Daoy (cell line): Measurements from ENCODE around the gene PEX12. TPM values are rescaled to one million over a fixed set of nuclear protein-coding genes. Genes with fewer than 3 reads are reported as not detected.
"Not testable (repeated sequence)": the region's sequence is repeated elsewhere in the genome, so short reads cannot be mapped to it uniquely, and the experiment has no call there.

ENCODE experiments used
- DNase-seq: peaks from one replicate; pipeline ENCODE4 v3.0.0-alpha.2; 2015; ENCODE audit warnings: low read depth
- total RNA-seq: library from RNA; depleted of rRNA; stranded (reverse); fragments of >200 nt; shearing (Covaris generic); gene quantifications from 2 replicates; pipeline ENCODE4 v1.2.3, GENCODE V29; 2014; rRNA removed

The PEX12 gene
- 11.0 and 13.5 TPM in 2 replicates for total RNA-seq

DNA sequence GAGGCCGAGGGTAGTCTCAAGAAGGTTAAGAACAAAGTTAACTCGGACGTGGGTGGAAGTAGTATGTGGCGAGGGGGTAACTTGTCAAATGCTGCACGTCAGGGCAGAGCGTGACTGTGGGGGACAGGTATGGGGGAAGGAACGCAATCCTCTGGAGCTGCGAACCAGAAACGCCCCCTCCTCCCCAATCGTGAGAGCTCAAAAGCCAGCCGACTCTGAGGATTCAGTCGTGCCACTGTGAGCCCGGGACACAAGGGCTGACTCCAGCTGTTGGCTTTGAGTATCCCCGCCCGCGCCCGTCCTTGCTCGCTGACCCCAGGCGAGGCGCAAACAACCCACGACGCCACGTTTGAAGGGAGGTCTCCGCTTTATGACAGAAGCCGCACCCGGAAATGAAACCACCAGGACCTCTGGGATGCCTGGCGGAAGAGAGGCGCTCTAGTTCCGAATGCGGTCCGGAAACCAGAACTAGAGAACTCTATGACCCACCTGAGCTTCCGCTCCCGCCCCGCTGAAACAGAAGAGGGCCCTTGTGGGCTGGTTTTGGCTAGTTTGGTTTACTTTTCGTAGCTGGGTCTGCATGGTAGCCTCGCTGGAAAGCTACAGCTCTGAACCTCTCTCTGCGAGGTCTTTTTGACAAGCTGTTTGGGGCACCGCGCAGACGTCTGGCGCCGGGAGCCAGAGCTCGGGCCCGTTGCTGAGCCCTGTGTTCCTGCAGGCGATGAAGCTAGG, at the start of gene PEX12:
Gene PEX12, minus strand, starts transcription at position 375 of the 732 bp plus-strand sequence. CDS start 550 bp downstream, outside the sequence.
- peak; percentile 95 for DNase-seq

DNA sequence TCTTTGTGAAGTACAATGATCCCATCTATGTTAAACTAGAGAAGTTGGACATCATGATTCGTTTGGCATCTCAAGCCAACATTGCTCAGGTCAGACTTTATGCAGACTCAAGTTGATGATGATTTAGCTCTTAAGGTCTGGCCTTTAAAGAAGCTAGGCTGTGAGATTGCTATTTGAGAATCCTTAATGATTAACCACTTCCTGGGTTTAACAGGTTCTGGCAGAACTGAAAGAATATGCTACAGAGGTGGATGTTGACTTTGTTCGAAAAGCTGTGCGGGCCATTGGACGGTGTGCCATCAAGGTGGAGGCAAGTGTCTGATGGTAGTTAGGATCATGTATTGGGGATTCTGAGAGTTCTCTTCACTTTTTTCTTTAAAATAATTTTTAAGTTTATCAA, 49.0 kb upstream of the PEX12 start:
- DNase-seq: no peak

DNA sequence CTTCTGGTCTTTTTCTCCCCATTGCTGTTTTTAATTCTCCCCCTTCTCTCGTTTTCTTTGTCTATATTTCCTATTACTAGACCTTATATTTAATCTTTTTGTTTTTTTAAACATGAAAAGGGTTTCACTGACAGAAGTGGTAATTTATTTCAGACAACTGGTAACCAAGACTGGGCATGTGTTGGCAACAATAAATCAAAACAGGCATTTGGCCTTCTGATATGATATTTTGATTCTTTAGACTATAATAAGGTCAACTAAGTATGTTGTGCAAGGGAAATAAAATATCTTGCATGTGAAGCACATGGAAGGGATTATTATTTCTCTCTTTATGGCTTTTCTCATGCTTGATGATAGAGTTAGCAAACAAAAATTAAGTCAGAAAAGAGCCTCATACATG, 43.4 kb upstream of the PEX12 start:
- DNase-seq: no peak

DNA sequence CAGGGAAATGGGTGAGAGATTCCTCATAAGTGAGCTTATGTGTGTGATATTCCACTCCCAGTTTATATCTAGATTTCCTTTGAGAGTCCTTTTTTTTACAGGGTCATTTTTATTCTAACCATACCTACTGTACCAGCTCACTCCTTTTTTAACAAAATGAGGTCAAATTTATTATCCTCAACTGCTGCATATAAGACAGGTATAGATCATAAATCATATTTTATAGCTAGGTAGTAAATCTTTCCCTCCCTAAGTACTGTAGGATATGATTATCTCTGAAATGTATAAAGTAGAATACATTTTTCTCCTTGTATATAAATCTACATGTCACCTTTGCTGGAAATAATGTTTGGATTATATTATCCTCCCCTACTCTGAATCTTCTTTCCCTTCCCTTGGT, 40.3 kb upstream of the PEX12 start:
- no peak for DNase-seq

DNA sequence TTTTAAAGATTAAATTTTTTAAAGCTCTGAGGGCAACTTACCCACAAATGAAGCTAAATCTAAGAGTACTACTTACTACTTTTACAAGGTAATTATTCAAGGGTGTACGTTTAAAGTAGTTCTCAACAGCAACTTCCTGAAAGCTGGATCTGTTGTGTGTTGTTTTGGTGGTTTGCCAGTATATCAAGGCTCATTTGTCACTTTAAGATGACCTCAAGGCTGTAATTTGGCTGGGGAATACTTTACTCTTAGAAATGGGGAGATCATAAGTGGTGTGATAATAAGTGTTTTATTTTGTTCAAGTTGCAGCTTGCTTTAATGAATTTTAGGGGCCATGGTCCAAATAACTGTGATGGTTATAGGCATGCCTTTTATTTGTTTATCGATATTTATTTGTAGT, 39.1 kb upstream of the PEX12 start:
- no peak for DNase-seq

DNA sequence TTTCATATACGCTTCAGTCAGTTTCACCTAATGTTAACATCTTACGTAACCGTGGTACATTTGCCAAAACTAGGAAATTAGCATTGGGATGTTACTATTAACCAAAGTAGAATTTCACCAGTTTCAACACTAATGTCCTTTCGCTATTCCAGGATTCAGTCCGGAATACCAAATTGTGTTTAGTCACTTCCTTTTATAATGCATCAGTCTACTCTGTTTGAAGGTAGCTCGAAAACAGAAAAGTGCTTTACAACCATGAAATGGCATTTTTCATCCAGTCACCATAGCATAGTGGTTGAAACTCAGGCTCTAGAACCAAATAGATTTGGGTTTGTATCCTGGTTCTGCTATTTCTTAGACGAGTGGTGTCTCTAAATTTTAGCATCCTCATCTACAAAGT, 38.2 kb upstream of the PEX12 start:
- no peak for DNase-seq

DNA sequence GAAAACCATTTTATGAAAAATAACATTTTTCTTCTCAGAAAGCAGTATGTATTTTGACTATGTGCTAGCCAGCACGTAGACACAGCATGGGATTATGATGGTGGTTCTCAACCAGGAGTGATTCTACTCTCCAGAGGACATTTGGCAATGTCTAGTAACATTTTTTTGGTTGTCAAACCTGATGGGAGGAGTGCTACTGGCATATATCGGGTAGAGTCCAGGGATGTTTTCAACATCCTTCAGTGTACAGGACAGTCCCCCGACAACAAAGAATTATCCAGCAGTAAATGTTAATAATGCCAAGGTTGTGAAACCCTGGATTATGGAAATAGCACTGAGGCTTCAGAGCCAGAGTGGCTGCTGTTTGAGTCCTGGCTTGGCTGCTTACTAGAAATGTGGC, 36.4 kb upstream of the PEX12 start:
- DNase-seq: no peak

DNA sequence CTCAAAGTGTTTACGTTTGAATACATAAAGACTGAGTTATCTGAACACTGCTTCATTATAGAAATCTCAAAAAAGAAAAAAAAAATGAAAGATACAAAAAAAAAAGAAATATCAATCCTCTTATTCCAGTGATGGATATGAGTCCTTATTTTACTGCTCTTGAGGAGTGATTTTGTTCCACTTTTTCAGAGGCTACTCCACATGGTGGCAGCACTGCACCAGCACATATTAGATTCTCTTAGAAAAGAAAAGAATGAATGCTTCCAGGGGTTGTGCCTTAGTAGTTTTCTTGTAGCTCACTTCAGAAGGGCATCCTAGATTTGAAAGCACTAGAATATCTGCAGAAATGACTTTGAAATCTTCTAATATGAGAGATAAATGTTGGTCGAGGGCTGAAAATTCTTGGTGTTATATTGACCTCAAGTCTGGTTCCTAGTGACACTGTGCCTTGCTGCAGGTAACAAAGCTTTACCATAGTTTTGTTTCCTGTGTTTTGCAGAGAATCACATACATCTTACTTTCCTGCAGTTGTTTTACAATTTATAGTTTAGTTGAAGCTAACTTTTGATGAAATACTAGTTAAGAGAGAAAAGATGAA, 34.7 kb upstream of the PEX12 start:
- DNase-seq: peak; percentile 39

DNA sequence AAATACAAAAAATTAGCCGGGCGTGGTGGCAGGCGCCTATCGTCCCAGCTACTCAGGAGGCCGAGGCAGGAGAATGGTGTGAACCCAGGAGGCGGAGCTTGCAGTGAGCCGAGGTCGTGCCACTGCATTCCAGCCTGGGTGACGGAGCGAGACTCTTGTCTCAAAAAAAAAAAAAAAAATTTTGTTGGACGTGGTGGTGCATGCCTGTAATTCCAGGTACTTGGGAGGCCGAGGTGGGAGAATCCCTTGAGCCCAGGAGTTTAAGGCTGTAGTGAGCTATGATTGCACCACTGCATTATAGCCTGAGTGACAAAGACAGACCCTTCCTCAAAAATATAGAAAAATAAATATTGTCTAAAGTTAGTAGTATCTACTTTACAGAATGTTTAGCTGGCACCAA, 32.4 kb upstream of the PEX12 start:
- DNase-seq: not testable (repeated sequence)

DNA sequence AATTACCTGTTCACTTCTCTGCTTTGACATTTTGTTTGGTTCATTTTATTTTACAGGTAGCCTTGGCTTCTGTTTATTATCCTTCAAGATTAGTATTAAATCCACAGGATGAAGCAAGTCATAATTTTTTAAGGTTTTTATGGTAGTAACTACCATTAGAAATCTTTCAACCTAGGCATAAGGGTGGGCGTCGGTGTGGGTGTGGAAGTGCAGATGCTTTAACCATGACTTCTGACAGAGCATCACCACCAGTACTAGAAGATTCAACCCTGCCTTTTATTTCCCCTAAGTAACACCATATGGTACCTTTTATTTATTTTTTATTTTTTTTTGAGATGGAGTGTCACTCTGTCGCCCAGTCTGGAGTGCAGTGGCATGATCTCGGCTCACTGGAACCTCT, 31.5 kb upstream of the PEX12 start:
- no peak for DNase-seq

DNA sequence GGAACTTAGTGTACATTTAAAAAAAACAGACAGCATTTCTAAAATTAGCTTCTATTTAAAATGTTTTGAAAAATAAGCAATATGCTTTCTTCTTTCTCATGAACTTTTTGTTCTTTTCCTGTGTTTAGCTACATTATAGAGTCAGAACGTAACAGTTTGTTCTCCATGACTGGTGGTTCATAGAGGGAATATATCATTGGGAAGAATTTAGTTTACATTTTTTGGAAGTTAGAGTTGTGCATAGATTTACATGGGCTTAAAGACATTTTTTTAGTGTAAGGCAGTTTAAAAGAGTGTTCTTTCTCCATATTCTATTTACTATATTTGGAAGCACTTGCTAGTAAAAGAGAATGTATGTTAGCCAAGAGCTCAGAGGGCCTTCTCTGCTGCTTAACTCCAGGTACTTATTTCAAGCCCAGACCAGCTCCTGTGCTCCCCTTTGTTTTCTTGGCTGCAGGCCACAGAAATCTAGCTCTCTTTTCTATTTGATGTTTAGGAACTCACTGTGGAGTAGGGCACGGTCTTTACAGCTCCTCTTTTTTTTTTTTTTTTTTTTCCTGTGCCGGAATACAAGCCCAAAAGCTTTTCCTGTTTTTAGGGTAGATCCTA, 29.0 kb upstream of the PEX12 start:
- no peak for DNase-seq

DNA sequence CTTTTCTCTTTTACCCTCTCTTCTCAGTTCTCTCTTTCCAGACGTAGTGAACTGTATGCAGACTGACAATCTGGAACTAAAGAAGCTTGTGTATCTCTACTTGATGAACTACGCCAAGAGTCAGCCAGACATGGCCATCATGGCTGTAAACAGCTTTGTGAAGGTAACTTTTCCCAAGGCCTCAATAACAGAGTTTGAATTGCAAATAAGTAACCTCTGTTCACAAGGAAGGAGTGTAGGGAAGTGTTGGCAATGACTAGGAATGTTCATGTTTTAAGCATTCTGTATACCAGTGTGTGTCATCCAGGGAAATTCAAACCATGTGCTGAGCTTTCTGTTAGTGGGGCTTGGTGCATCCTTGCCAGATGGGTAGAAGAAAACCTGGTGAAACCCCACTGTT, 27.3 kb upstream of the PEX12 start:
- DNase-seq: no peak

DNA sequence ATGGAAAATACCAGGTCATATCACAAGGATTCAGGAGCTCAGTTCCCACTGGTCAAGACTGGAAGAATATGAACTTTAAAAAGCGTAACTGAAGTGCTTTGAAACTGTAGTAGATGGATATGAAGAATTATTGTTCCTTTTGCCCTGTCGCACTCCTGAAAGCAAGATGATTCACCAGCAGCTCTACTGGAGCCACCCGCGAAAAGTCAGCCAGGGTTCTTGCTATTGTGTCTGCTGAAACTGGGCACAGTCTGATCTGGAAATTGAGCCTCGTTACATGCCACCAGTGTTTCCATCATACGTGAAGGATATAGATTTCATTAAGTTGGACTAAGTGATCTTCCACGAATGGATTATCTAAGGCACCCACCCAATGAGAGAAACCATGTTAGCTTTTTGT, 25.3 kb upstream of the PEX12 start:
- no peak for DNase-seq

DNA sequence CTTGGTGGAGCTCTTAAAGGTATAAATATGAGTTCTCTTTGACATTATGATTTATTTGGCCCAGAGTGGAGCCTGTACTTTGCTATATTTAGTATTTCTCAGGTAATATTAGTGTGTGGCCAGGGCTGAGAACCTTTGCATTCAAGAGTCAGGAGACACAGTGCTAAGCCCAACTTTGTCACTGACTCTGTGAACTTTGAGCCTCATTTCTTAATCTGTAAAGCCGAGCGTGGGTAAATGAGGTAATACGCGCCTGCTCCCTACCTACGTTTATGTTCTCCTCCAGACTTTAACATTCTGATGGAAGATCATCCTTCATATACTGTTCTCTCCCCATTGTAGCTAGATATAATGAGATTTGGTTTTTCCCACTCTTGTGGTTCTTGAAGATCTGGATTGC, 19.2 kb upstream of the PEX12 start:
- DNase-seq: no peak

DNA sequence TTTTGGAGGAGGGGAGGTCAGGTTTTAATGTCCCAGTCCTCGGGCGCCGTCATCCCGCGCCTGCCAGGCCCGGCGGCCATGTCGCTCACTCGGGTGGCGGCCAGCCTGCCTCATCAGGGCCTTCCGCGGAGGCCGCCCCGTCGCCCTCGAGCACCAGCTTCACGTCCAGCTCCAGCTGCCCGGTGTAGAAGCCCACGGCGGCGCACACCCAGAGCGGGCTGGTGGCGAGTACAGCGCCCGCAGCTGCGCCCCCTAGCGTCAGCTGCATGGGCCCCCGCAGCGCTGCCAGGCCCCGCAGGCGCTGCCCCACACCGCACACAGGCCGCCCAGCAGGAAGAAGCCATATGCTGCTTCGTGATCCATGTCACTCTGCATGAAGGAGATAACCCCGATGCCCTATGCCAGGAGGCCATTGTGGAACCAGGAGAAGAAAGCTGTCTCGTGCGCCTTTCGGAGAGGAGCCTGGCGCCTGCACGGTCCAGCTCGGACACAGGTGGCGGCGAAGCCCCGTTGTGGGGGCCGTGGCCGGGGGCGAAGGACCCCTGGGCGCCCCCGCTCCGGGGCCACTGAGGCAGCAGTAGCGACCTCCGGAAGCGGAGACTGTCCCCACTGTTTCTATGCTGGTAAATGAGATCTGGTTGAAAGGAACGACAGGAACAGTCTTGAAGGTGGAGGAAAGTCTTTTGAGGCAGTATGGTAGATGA, 18.3 kb upstream of the PEX12 start:
- no peak for DNase-seq

DNA sequence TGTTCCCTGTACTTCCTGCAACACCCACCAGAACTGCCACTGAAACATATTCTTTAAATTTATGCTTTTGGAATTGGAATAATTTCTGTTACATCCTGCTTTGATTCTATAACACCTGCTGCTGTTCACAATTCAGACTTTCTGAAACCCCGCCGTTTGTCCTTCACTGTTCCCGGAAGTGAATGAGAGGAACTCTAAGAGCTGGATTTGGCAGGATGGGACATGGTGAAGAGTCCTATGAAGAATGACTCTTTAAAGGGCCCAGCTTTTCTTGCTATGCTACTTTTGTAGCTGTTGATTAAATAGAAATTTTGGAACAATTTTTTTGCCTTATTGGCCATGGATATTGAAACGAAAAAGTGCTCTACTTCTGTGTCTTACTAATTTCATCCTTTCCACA, 17.7 kb upstream of the PEX12 start:
- DNase-seq: no peak

DNA sequence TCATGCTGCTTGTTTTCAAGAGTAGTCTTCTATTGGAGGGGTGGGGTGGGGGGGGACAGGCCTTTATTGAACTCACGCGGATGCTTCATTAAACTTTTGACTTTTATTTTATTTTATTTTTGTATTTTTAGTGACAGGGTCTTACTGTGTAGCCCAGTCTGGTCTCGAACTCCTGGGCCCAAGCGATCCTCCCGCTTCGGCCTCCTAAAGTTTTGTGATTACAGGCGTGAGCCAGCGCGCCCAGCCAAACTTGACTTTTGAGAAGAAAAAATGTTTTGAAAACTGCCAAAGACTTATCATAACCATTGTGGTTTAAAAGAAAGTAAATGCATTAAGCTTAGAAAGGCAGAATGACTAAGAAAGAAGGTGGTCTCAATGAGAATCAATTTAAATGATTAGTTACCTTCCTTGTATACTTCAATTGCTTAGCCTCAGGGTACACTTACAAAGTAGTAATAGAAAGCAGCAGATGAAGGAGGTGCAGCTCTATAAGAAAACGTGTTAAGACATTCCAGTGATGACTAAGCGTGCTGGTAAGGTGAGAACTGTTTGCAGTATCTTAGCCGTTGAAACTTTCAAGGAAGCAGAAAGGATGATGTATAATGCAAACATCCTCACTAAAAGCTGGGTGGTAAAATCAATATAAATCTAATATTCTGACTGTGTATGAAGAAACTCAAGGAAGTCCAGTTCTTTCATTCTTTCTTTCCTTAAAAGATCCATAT, 10.0 kb upstream of the PEX12 start:
- DNase-seq: peak; percentile 88

DNA sequence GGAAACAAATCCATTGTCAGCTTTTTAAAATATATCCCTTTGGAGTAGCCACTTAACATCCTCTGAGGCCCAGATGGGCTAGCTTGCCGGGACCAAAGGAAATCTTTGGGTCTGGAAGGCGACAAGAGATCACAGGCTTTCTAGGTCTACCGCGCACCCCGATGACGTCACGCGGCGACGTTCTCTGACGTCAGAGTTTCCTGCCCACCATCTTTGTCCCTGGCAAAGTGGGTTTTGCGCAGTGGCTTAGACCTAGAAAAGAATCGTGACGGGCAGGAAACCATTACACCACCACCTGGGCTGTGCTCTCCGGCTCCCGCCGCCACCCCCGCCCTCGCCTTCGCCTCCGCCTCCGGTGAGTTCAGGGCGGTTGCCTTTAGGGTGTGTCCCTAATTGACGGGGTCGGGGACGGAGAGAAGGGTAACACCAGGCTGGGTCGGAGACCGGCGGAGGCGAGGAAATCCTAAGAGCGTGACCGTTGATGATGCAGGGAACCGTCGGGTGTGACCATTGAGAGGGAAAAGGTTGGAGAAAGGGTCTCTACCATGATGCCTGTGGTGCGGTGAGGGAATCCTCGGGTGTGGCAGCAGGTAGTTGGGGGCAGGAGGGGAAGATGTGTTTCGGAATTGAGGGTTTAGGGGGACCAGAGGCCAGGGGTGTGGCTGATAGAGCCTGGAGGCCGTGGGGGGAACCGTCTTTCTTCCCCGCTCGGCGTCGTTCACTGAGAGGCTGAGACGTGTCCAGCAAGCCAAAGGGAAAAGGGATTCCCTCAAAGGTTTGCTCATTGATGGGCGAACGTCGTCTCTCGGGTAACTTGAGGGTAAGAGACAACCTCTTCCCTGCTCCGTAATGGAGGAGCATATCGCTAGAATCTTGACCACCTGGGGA, 8.9 kb upstream of the PEX12 start, which contains the start of gene AP2B1:
Gene AP2B1, plus strand, starts transcription at position 249 of the 888 bp plus-strand sequence. CDS start 6,709 bp downstream, outside the sequence.
- DNase-seq: peak; percentile 98

DNA sequence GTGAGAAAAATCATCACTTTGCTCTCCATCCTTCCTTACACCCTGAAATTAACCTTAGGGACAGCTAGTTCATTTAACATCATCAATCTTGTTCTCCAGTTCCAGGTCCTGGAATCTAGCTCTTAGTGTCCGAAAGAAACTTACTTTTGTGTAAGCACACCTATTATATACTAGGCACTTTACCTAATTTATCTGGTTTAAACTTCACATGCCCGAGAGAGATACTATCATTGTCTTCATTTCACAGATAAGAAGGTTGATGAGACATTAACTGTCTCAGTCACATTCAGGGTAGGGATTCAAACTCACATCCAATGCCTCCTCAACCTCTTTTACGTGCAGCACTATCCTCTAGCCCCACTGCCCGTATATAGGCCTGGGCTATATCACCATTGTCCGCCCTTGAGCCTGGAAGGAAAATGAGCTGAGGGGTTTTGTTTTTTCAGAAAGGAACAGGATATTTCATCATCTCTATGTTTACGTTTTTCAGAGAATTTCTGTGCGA, 8.2 kb upstream of the PEX12 start:
- DNase-seq: no peak

DNA sequence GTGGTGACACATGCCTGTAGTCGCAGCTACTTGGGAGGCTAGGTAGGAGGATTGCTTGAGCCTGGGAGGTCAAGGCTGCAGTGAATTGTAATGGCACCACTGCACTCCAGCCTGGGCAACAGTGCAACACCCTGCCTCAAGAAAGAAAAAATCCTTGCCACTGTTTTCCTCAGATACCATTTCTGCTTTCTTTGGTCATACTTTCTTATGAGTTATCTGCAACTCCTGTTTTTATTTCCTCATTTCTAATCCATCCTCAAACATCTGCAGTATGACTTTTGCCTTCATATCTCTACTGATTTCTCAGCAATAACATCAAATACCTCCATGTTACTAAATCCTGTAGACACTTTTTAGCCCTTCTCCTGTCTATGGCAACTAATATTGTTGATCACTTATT, 5.7 kb upstream of the PEX12 start:
- no peak for DNase-seq
